Measurements from ENCODE around the gene PHF21A.

- TF ChIP-seq CTCF (conservative IDR thresholded peaks at IDR 0.05) (no peak), ZFX (IDR thresholded peaks at IDR 0.05) (no peak)
Observed at GRCh38 chr11:46010100-46010499, 111.2 kb downstream of the PHF21A start.
